HepG2 (cell line): Measurements from ENCODE around the gene AFAP1L2.

Source experiments
- CHD4 ChIP-seq: fragments of 200-600 bp; sonication (generic); IDR thresholded peaks from 2 replicates; pipeline ENCODE4 v1.7.0; 2017; ENCODE audit warnings: mild to moderate bottlenecking, low read length, borderline replicate concordance
- PPARG ChIP-seq: conservative IDR thresholded peaks from 2 replicates; pipeline ENCODE4 v1.6.1; 2016; ENCODE audit warnings: missing biosample characterization, missing genetic modification reagents
- ZBTB8A ChIP-seq: sonication (generic); formaldehyde crosslinking; IDR thresholded peaks from 2 replicates; pipeline ENCODE4 v1.4.0; 2020; ENCODE audit warnings: mild to moderate bottlenecking, low read depth, missing genetic modification reagents, borderline replicate concordance

- TF ChIP-seq ZBTB8A (CRISPR knock-in tag) = no peak
- TF ChIP-seq PPARG = no peak
- no peak for TF ChIP-seq CHD4
Measured at GRCh38 chr10:114281006-114281405, 123.3 kb downstream of the AFAP1L2 start.
